H1 (cell line): ENCODE results near the gene ZMYND12. TPM values are rescaled to one million over a fixed set of nuclear protein-coding genes. Genes with fewer than 3 reads are reported as not detected.
A peak's percentile ranks its signal among the peaks of the same experiment; 100 is the strongest.

Source experiments
- CTCF ChIA-PET: fragments of 300-600 bp; sonication (Branson Sonifier 250); formaldehyde crosslinking; loops from one replicate; lab custom pipeline; 2021; ENCODE audit not compliant: partially characterized antibody; lab: Charles Lee
- POLR2A ChIA-PET: fragments of 300-600 bp; sonication (Branson Sonifier 250); formaldehyde crosslinking; loops from one replicate; lab custom pipeline; 2021; ENCODE audit warnings: inconsistent platforms; ENCODE audit not compliant: partially characterized antibody; lab: Charles Lee
- DNase-seq, 2 experiments: peaks; one replicate each; pipeline versions ENCODE4 v3.0.0 to v3.0.0-alpha.2; 2010 to 2022; ENCODE audit warnings: low spot score in 2 of 2, low read depth in 1 of 2, mixed read lengths in 1 of 2
- FAIRE-seq: peaks from 2 replicates; lab custom pipeline; 2011; peaks lifted over from hg19 to GRCh38; lab: Jason Lieb, UNC
- H2AFZ ChIP-seq: 2 replicates; pipeline ENCODE4 v1.8.1; 2012; ENCODE audit warnings: low read length, inconsistent platforms
- H2AK5ac ChIP-seq: 2 replicates; pipeline ENCODE4 v1.6.1; 2013; ENCODE audit warnings: low read depth, low read length
- H2BK120ac ChIP-seq: replicated peaks from 2 replicates; pipeline ENCODE3; 2013; ENCODE audit warnings: low read depth, low read length, inconsistent platforms
- H2BK12ac ChIP-seq: 2 replicates; pipeline ENCODE4 v1.6.1; 2013; ENCODE audit warnings: low read depth, low read length
- H2BK15ac ChIP-seq: 2 replicates; pipeline ENCODE4 v1.6.1; 2013; ENCODE audit warnings: low read length
- H2BK20ac ChIP-seq: 2 replicates; pipeline ENCODE4 v1.6.1; 2013; ENCODE audit warnings: low read length
- H2BK5ac ChIP-seq: 2 replicates; pipeline ENCODE4 v1.6.1; 2013; ENCODE audit warnings: low read depth, low read length
- H3K14ac ChIP-seq: 2 replicates; pipeline ENCODE4 v1.6.1; 2013; ENCODE audit warnings: inconsistent platforms; ENCODE audit not compliant: insufficient read length
- H3K18ac ChIP-seq: 2 replicates; pipeline ENCODE4 v1.6.1; 2013; ENCODE audit warnings: low read length; ENCODE audit errors: extremely low read depth
- H3K23ac ChIP-seq: 2 replicates; pipeline ENCODE4 v1.6.1; 2013; ENCODE audit warnings: inconsistent platforms; ENCODE audit not compliant: insufficient read length
- H3K23me2 ChIP-seq: 2 replicates; pipeline ENCODE4 v1.6.1; 2013; ENCODE audit warnings: low read depth, low read length
- H3K27ac ChIP-seq: 2 replicates; pipeline ENCODE4 v1.6.1; 2011; ENCODE audit warnings: low read depth, low read length, inconsistent platforms
- H3K27me3 ChIP-seq, 4 experiments: replicated peaks in 1 of 4; 1 replicate in 1 of 4; 2 replicates in 3 of 4; pipeline versions ENCODE4 v1.6.1 to v1.8.1; 2011 to 2013; ENCODE audit warnings: low read length in 3 of 4, mild to moderate bottlenecking in 3 of 4, inconsistent platforms in 2 of 4, mixed read lengths in 2 of 4, moderate library complexity in 1 of 4; ENCODE audit not compliant: control insufficient read depth in 3 of 4, insufficient read depth in 3 of 4; ENCODE audit errors: extremely low read depth in 1 of 4
- H3K36me3 ChIP-seq, 4 experiments: 2 replicates each; pipeline versions ENCODE4 v1.6.1 to v1.8.1; 2011 to 2013; ENCODE audit warnings: mild to moderate bottlenecking in 4 of 4, low read length in 3 of 4, moderate library complexity in 2 of 4, control low read depth in 1 of 4, inconsistent platforms in 1 of 4; ENCODE audit not compliant: insufficient read depth in 4 of 4, control insufficient read depth in 2 of 4
- H3K4ac ChIP-seq: replicated peaks from 2 replicates; pipeline ENCODE3; 2013; ENCODE audit warnings: low read length, low read depth, mixed read lengths, inconsistent platforms; ENCODE audit not compliant: insufficient read length
- H3K4me1 ChIP-seq, 4 experiments: replicated peaks in 1 of 4; 1 replicate in 1 of 4; 2 replicates in 3 of 4; pipeline versions ENCODE4 v1.6.1 to v1.8.1; 2011 to 2013; ENCODE audit warnings: low read length in 3 of 4, inconsistent platforms in 2 of 4, mixed read lengths in 1 of 4; ENCODE audit not compliant: insufficient read depth in 4 of 4, control insufficient read depth in 3 of 4
- H3K4me2 ChIP-seq, 2 experiments: 2 replicates each; pipeline versions ENCODE4 v1.6.1 to v1.8.1; 2011 to 2013; ENCODE audit warnings: low read depth in 2 of 2, low read length in 2 of 2, control low read depth in 1 of 2, inconsistent platforms in 1 of 2, mild to moderate bottlenecking in 1 of 2; ENCODE audit not compliant: insufficient read depth in 1 of 2
- H3K4me3 ChIP-seq, 4 experiments: fragments of 200-600, 300-600 bp in 1 of 4; sonication (generic), shearing (Covaris generic), sonication (Bioruptor Twin) in 1 of 4; 2 replicates each; pipeline versions ENCODE4 v1.5.1 to v1.8.1; 2011 to 2016; ENCODE audit warnings: low read length in 4 of 4, low read depth in 3 of 4, control low read depth in 2 of 4, inconsistent platforms in 2 of 4, mild to moderate bottlenecking in 2 of 4, mixed read lengths in 1 of 4, moderate library complexity in 1 of 4; ENCODE audit not compliant: insufficient read depth in 2 of 4; ENCODE audit errors: extremely low read depth in 1 of 4
- H3K56ac ChIP-seq: replicated peaks from 2 replicates; pipeline ENCODE3; 2013; ENCODE audit warnings: low read depth, mild to moderate bottlenecking, mixed read lengths, low read length, inconsistent platforms; ENCODE audit not compliant: insufficient read length
- H3K79me1 ChIP-seq: 2 replicates; pipeline ENCODE4 v1.6.1; 2013; ENCODE audit warnings: low read depth, low read length, control low read depth
- H3K79me2 ChIP-seq, 2 experiments: 2 replicates each; pipeline versions ENCODE4 v1.6.1 to v1.8.1; 2012 to 2013; ENCODE audit warnings: low read length in 2 of 2, mild to moderate bottlenecking in 2 of 2, inconsistent platforms in 1 of 2; ENCODE audit not compliant: insufficient read depth in 2 of 2, control insufficient read depth in 1 of 2
- H3K9ac ChIP-seq, 4 experiments: replicated peaks in 1 of 4; 1 replicate in 1 of 4; 2 replicates in 3 of 4; pipeline versions ENCODE4 v1.6.1 to v1.8.1; 2011 to 2013; ENCODE audit warnings: low read depth in 3 of 4, low read length in 3 of 4, control low read depth in 2 of 4, mild to moderate bottlenecking in 2 of 4, moderate library complexity in 2 of 4, inconsistent platforms in 1 of 4; ENCODE audit errors: extremely low read depth in 1 of 4
- H3K9me3 ChIP-seq, 2 experiments: 2 replicates each; pipeline versions ENCODE4 v1.6.1 to v1.8.1; 2012 to 2013; ENCODE audit warnings: mild to moderate bottlenecking in 2 of 2, moderate library complexity in 2 of 2, control low read depth in 1 of 2, inconsistent platforms in 1 of 2, low read depth in 1 of 2, low read length in 1 of 2, mixed read lengths in 1 of 2; ENCODE audit not compliant: insufficient read depth in 2 of 2
- H4K20me1 ChIP-seq, 2 experiments: replicated peaks in 1 of 2; 2 replicates each; pipeline versions ENCODE3 to v1.8.1; 2011 to 2013; ENCODE audit warnings: inconsistent platforms in 2 of 2, low read length in 2 of 2, mild to moderate bottlenecking in 1 of 2; ENCODE audit not compliant: insufficient read depth in 2 of 2, control insufficient read depth in 1 of 2
- H4K5ac ChIP-seq: 2 replicates; pipeline ENCODE4 v1.6.1; 2013; ENCODE audit warnings: low read length, low read depth, mixed read lengths, inconsistent platforms; ENCODE audit not compliant: insufficient read length
- H4K8ac ChIP-seq: 2 replicates; pipeline ENCODE4 v1.8.0; 2013; ENCODE audit warnings: mild to moderate bottlenecking, moderate library complexity, low read length, inconsistent platforms; ENCODE audit not compliant: insufficient read depth; ENCODE audit errors: extremely low read depth
- H4K91ac ChIP-seq: replicated peaks from 2 replicates; pipeline ENCODE3; 2013; ENCODE audit warnings: low read length, mixed read lengths, inconsistent platforms; ENCODE audit not compliant: insufficient read length
- EZH2 ChIP-seq: fragments of 200-600 bp; sonication (generic); IDR thresholded peaks from 2 replicates; pipeline ENCODE4 v1.7.1; 2012; ENCODE audit warnings: low read depth, mild to moderate bottlenecking, moderate library complexity, low read length, inconsistent platforms; ENCODE audit not compliant: severe bottlenecking
- HDAC2 ChIP-seq, 2 experiments: fragments of 300-600 bp in 1 of 2; sonication (generic) in 1 of 2; IDR thresholded peaks; 2 replicates each; pipeline ENCODE4 v1.6.1; 2011 to 2012; ENCODE audit warnings: low read depth in 2 of 2, low read length in 2 of 2, mild to moderate bottlenecking in 2 of 2, moderate library complexity in 2 of 2, borderline replicate concordance in 1 of 2, inconsistent platforms in 1 of 2
- JUND ChIP-seq: IDR thresholded peaks from 2 replicates; pipeline ENCODE4 v1.6.1; 2011; ENCODE audit warnings: mild to moderate bottlenecking, improper control_type of control experiment, low read length
- RFX5 ChIP-seq: IDR thresholded peaks from 2 replicates; pipeline ENCODE4 v1.6.1; 2011; ENCODE audit warnings: low read depth, low read length, improper control_type of control experiment, borderline replicate concordance
- SRF ChIP-seq: IDR thresholded peaks from 2 replicates; pipeline ENCODE4 v1.6.1; 2011; ENCODE audit warnings: mild to moderate bottlenecking, low read depth, low read length, moderate library complexity
- TAF1 ChIP-seq: IDR thresholded peaks from 2 replicates; pipeline ENCODE4 v1.6.1; 2011; ENCODE audit warnings: mild to moderate bottlenecking, low read depth, low read length
- TEAD4 ChIP-seq: IDR thresholded peaks from 2 replicates; pipeline ENCODE4 v1.6.1; 2012; ENCODE audit warnings: low read depth, low read length, inconsistent platforms, mixed read lengths
- WGBS, 2 experiments: shearing (Covaris generic) in 1 of 2; methylation state at CpG; one replicate each; pipeline versions ENCODE4 v1.1.6 to v1.1.7; 2013 to 2015; ENCODE audit warnings: low lambda C conversion rate in 2 of 2, mixed read lengths in 2 of 2, inconsistent platforms in 1 of 2, low coverage in 1 of 2, missing lambda C conversion rate in 1 of 2; ENCODE audit not compliant: insufficient replicate concordance in 2 of 2, insufficient coverage in 1 of 2, insufficient read length in 1 of 2; ENCODE audit errors: extremely low coverage in 1 of 2, missing lambda C conversion rate in 1 of 2; 5-methylcytosine and 5-hydroxymethylcytosine counted together
- polyA plus RNA-seq, 7 experiments: library from polyadenylated mRNA; depleted of rRNA in 3 of 7; stranded (reverse) in 5 of 7; unstranded in 2 of 7; fragments of >200 nt in 5 of 7; fragments of 200-250 nt in 2 of 7; gene quantifications; 1 replicate in 5 of 7; 2 replicates in 1 of 7; 4 replicates in 1 of 7; pipeline versions ENCODE4 v1.2.1 to v1.2.3, GENCODE V29; 2011 to 2013; ENCODE audit warnings: missing spikeins in 2 of 7, mixed read lengths in 2 of 7
- total RNA-seq: library from RNA; stranded (reverse); fragmentation: NEBNext Ultra II Directional; extraction: Animal tissue kit (Norgen Biotek cat#: 25700); gene quantifications from 2 replicates; pipeline ENCODE4 v1.2.1, GENCODE V29; 2021

ZMYND12 gene
- total and polyA plus RNA-seq, 2 of the 8 experiments (the other 6 are each of a cell fraction or from before 2014, with no cell fraction given) = 0.62 TPM; not detected in 1

DNA sequence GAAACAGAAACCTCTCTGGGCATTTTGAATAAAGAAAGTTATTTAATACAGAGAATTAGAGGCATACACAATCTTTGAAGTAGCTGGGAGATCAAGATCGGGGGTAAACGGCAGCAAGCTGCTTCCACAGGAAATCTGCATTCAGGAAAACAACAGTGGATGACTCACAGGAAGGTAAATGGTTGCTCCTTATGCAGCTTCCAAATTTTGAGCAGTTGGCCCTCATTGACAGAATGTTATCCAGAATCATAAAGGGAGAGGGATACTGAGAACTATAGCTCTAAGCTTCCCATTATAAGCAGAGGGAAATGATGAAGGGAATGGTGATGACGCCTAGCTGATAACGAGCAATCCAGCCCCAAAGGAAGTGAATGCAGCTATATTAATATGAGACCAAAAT lies 28.6 kb downstream of the ZMYND12 start:
- Histone ChIP-seq H2BK15ac (no peak overlapping the region), H4K5ac (no peak overlapping the region), H2BK20ac (no peak overlapping the region), H3K23ac (no peak overlapping the region), H3K79me1 (no peaks in the 10 kb centered on the region), H2BK12ac (no peak overlapping the region), H3K36me3 (no peaks in the 10 kb centered on the region), H3K27ac (no peak overlapping the region), H3K23me2 (no peaks in the 10 kb centered on the region), H4K91ac (no peak overlapping the region), H3K79me2 (no peaks in the 10 kb centered on the region), H3K18ac (no peak overlapping the region), H3K4ac (no peak overlapping the region), H3K14ac (no peak overlapping the region), H3K56ac (no peak overlapping the region), H3K4me1 (no peaks in the 10 kb centered on the region), H3K27me3 (no peaks in the 10 kb centered on the region), H2BK120ac (no peak overlapping the region), H2AK5ac (no peak overlapping the region), H3K4me3 (no peak overlapping the region), H4K8ac (no peak overlapping the region), H3K9ac (no peak overlapping the region), H2AFZ (no peak overlapping the region), H2BK5ac (no peak overlapping the region), H3K9me3 (no peaks in the 10 kb centered on the region), H4K20me1 (no peaks in the 10 kb centered on the region), H3K4me2 (no peak overlapping the region)
- TF ChIP-seq SRF = no peak
- TF ChIP-seq RFX5 = no peak
- TF ChIP-seq TEAD4 = no peak
- peak; percentile 40; the same call in 1 of the 2 replicates for TF ChIP-seq JUND
- TF ChIP-seq TAF1 = no peak
- no peak for TF ChIP-seq EZH2
- no peak for TF ChIP-seq HDAC2 (IDR thresholded peaks at IDR 0.05; ENCODE audit: borderline replicate concordance in 1 of 2, low read depth in 2 of 2, low read length in 2 of 2)
- FAIRE-seq (no peak), DNase-seq (no peak)
- ChIA-PET POLR2A (interaction anchor here (1.2 kb wide), 1 partner anchor 9 kb away, joined by 3 read pairs; no protein-coding TSS in a partner anchor), CTCF (no interaction called here)
- WGBS, 2 experiments = 83% methylated on average over 4 of the region's 4 CpGs; no CpG with 5 or more reads in 1 of the 2 experiments
